Hematopoietic multipotent progenitor cell treated with erythropoietin and hydrocortisone succinate and interleukin-3 and kit ligand, for 4 days (in vitro differentiated cells): ENCODE measurements around the gene MCUB.

Experiments used
- DNase-seq: peaks from one replicate; pipeline ENCODE4 v3.0.0-alpha.2; 2015

MCUB gene

DNA sequence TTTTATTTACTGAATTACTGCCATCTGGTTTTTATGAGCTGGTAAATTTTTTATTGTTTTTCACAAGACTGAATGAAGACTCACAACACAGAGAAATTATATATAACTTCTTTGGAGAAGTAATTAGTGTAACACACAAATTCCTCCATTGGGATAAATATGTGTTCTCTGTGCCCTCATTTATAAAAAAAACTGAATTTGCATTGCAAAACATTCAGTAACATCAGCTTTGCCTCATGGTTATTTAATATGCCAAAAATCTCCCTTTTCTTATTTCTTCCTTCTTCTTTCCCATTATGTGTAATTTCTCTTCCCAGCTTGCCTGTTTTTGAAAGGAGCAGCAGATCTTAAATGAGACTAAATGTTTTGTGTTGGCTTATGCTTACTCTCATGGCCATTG lies 124.7 kb downstream of the MCUB start:
- DNase-seq: no peak

- DNase-seq: peak; percentile 21
Observed at GRCh38 chr4:109690690-109691410, 130.8 kb downstream of the MCUB start.

DNA sequence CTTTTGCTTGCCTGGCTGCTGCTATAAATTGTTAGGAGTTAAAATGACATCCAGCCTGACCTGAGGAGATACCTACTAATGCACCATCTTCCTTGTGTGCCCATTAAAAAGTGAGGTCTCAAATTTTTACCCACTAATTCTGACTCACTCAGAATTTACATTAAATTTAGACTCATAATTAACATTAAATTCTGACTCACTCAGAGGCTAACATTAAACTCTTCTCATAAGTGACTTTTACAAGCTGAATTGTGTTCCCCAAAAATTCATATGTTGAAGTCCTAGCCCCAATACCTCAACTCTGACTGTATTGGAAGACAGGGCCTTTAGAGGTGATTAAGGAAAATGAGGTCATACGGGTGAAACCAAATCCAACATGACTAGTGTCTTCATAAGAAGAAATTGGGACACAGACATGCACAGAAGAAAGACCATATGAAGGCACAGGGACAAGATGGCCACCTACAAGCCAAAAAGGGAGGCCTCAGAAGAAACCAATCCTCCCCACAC lies 131.4 kb downstream of the MCUB start:
- DNase-seq: no peak

DNA sequence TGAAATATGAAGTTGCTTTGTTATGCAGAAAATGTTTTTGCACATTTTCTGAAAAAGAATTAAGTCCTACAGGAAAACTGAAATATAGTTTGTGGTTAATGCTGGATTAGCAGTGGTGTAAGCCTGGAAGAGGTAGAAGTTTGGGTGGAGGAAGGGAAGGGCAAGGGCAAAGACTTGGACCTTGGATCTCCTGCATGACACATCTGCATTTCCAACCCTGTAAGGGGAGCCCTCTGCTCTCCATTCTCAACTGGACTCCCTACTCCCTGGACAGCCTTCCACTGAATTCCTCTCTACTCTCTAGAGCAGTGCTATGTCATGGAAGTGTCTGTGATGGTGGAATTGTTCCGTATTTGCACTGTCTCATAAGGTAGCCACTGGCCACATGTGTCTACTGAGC lies 138.6 kb downstream of the MCUB start:
- DNase-seq: no peak

- DNase-seq: no peak
Observed at GRCh38 chr4:109699553-109700225, 139.6 kb downstream of the MCUB start.

GRCh38 chr4:109701566-109702410 lies 141.7 kb downstream of the MCUB start:
- peak; percentile 43 for DNase-seq

DNA sequence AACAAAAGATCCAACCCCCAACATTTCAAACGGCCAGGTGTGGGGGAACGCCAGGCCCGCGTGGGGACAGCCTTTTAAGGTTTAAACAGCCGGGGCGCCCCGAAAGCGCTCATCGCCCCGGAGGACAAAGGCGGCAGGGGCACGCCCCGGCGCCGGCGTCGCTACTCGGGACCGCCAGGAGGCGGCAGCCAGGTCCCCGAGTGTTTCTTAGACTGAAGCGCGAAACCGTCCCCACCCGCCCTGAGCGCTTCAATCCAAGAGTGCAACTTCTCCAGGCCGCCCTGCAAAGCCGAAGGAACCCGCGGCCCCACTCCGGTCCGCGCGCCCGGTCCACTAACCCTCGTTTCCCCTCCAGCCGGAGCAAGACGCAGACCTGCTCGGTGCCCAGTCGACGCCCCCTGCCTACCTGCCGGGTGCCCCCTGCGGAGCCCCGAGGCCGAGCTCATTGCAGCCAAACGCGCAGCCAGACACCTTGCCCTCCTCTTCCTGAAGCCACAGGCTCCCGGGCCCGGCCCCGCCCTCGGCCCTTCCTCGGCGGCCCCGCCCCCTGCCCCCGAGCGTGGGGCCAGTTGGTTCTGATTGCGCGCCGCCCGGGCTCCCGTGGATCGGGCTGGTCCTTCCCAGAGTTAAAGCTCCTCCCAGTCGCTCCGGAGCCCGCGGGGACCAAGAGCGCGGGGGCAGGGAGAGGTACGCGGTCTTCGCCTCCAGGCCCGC lies 143.1 kb downstream of the MCUB start, which contains the start of gene CASP6:
TSS of gene CASP6 (minus strand) at position 496 of the 714 bp plus-strand sequence. CDS start at position 446, 50 bp downstream.
- peak; percentile 94 for DNase-seq

DNA sequence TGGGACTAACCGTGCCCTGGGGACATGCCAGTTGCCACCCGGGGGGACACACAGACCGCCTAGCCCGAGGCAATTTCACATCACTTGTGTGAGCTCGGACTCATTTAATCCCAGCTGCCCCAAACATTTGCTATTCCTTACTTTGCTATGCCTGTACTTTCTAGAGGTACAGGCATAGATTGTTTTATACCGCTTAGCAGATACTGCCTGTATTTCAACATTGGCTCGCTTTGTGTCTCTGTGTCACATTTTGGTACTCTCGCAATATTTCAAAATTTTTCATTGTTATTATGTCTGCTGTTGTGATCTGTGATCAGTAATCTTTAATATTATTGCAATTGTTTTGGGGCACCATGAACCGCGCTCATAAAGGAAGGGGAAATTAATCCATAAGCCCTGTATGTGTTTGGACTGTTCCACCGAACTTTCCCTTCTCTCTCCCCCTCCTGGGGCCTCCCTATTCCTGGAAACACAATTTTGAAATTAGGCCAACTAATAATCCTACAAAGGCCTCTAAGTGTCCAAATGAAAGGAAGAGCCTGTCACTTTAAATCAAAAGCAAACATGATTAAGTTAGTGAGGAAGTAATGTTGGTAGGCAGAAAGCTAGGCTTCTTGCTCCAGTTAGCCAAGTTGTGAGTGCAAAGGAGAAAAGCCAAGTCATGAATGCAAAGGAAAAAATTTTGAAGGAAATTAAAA lies 143.8 kb downstream of the MCUB start:
- DNase-seq: peak; percentile 56

DNA sequence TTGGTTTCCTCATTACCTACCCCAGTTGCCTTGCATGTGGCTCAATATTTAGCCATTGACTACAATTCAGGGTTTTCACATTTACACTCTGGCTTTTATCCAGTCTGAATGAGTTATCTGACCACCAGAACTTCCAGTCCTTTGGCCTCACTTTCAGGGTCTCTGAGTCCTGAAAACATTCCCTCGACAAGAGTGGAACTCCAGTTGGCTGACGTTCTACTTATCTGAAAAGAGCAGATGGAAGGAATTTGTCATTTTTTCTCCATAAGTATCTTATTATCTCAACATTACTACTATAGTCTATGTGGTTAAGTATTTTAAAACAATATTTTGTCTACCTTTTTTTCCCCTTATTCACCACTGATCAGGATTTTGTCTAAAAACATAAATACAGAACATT lies 148.4 kb downstream of the MCUB start:
- DNase-seq: no peak

DNA sequence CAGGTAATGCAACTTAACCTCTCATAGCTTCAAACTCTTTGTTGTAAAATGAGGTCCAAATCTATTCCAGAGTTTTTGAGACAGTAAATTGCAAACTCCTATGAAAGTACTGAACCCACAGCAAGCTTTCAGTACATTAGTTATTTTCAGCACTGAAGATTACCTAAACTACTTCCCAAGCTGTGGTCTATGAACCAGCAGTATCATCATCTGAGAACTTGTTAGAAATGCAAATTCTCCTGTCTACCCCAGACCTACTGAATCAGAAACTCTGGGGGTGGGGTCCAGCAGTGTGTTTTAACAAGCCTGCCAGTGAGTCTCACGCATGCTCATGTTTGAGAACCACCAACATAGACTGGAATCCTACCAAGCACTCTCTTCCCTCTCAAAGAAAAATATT lies 148.9 kb downstream of the MCUB start:
- DNase-seq: no peak

- DNase-seq: no peak
Observed at GRCh38 chr4:109713500-109713899, 153.5 kb downstream of the MCUB start.

DNA sequence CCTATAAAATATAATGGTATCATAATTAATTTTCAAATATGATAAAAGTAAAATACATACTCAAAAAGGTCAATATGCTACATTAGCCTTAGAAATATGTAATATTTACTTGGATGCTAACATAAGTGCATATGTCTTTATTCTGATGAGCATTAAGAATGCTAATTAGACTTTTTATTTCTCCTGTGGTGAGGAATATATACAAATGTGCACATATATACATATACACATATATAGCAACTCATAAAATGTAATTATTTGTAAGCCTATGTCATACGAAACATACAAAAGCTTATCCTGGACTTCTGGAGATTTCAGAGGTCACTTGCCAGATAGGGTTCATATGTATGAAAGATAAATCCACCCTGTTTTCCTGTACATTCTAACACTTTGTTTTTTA lies 158.7 kb downstream of the MCUB start:
- DNase-seq: no peak

DNA sequence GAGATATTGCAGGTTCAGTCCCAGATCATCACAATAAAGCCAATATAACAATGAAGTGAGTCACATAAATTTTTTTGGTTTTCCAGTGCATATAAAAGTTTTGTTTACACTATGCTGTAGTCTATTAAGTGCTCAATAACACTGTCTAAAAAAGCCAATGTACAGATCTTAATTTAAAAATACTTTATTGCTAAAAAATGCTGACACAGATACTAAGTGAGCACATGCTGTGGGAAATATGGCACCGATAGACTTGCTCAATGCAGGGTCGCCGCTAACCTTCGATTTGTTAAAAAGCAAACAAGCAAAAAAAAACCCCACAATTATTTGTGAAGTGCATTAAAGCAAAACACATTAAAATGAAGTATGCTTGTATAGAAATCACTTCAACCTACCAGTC lies 159.6 kb downstream of the MCUB start:
- DNase-seq: no peak

- DNase-seq: no peak
Observed at GRCh38 chr4:109721033-109721432, 161.0 kb downstream of the MCUB start.

GRCh38 chr4:109722357-109722756 lies 162.3 kb downstream of the MCUB start:
- no peak for DNase-seq

DNA sequence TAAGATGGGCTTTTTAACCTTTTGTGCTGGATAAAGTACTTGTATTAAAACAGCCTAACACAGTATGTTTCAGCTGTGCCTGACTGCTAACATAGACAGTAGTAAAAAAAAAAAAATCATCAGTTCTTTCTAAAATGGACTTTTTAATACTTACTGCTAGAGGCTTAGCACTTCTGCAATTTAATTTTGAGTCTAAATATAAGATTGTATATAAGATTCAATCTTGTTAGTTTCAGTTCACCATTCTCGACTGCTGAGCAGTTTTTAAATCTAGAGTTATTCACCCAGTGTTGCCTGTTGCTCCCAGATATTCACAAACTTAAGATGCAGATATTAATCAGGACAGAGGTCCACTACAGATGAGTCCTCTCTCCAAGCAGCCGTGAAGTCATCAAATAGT lies 163.1 kb downstream of the MCUB start:
- DNase-seq: no peak

GRCh38 chr4:109728385-109728784 lies 168.3 kb downstream of the MCUB start:
- DNase-seq: no peak

DNA sequence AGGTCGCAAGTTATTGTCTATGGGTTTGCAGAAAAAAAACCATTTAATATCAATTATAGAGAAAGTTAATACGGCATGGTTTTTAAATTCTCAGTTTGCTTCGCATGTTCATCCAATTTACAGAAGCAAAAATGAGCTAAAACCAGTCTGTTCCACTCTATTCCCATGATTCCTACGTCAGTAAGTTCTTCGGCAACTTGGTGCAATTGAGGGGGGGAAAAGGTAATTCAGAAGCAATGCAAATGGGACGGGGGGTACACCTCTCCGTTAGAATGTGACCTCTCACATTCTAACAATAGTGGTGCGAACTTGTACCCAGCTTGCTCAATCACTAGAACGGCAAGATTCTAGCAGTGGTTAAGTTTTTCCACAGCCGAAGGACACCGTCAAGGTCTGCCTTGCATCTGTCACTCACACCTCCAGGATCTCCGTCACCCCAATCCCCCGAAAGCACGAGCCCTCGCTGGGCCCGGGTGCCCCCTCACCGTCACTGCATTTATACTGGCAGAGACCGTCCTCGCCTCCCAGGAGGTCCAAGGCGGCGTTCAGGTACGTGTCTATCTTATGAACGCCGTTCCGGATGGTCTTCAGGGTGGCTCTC lies 169.2 kb downstream of the MCUB start:
- peak; percentile 50 for DNase-seq

GRCh38 chr4:109729718-109730618 lies 169.9 kb downstream of the MCUB start, which contains the start of gene PLA2G12A:
Gene PLA2G12A (minus strand): TSS chr4:109730070. CDS start chr4:109729809, 261 bp downstream.
- peak; percentile 83 for DNase-seq
